H1 (cell line): ENCODE data around the gene LMNB1. TPM values are rescaled to one million over a fixed set of nuclear protein-coding genes. Genes with fewer than 3 reads are reported as not detected.

Experiments
- E2F6 ChIP-seq: IDR thresholded peaks from 2 replicates; pipeline ENCODE4 v1.6.1; 2012; ENCODE audit warnings: inconsistent platforms
- NANOG ChIP-seq: IDR thresholded peaks from 2 replicates; pipeline ENCODE4 v1.6.1; 2011; ENCODE audit warnings: low read length, low read depth, mild to moderate bottlenecking, inconsistent platforms; ENCODE audit not compliant: insufficient read depth, poor library complexity, severe bottlenecking
- PHF8 ChIP-seq: fragments of 200-600 bp; sonication (generic); conservative IDR thresholded peaks from 2 replicates; pipeline ENCODE4 v1.7.1; 2012; ENCODE audit warnings: low read depth, mild to moderate bottlenecking, inconsistent platforms, low read length, moderate library complexity
- RFX5 ChIP-seq: IDR thresholded peaks from 2 replicates; pipeline ENCODE4 v1.6.1; 2011; ENCODE audit warnings: low read depth, low read length, improper control_type of control experiment, borderline replicate concordance
- polyA plus RNA-seq, 7 experiments: library from polyadenylated mRNA; depleted of rRNA in 3 of 7; stranded (reverse) in 5 of 7; unstranded in 2 of 7; fragments of >200 nt in 5 of 7; fragments of 200-250 nt in 2 of 7; gene quantifications; 1 replicate in 5 of 7; 2 replicates in 1 of 7; 4 replicates in 1 of 7; pipeline versions ENCODE4 v1.2.1 to v1.2.3, GENCODE V29; 2011 to 2013; ENCODE audit warnings: missing spikeins in 2 of 7, mixed read lengths in 2 of 7
- total RNA-seq: library from RNA; stranded (reverse); fragmentation: NEBNext Ultra II Directional; extraction: Animal tissue kit (Norgen Biotek cat#: 25700); gene quantifications from 2 replicates; pipeline ENCODE4 v1.2.1, GENCODE V29; 2021

LMNB1 gene
- total and polyA plus RNA-seq, 2 of the 8 experiments (the other 6 are each of a cell fraction or from before 2014, with no cell fraction given), result 73.5 to 225 TPM

- no peak for TF ChIP-seq E2F6
- no peak for TF ChIP-seq NANOG
- no peak for TF ChIP-seq RFX5
- no peak for TF ChIP-seq PHF8
Measured at GRCh38 chr5:126829098-126829497, 52.2 kb downstream of the LMNB1 start (continued).
